Measurements from ENCODE around the gene IER3. TPM values are rescaled to one million over a fixed set of nuclear protein-coding genes. Genes with fewer than 3 reads are reported as not detected.

The IER3 gene
- total and polyA plus RNA-seq, 2 of the 13 experiments (the other 11 are each of a cell fraction or from before 2014, with no cell fraction given) = 51.1 to 131 TPM

DNA sequence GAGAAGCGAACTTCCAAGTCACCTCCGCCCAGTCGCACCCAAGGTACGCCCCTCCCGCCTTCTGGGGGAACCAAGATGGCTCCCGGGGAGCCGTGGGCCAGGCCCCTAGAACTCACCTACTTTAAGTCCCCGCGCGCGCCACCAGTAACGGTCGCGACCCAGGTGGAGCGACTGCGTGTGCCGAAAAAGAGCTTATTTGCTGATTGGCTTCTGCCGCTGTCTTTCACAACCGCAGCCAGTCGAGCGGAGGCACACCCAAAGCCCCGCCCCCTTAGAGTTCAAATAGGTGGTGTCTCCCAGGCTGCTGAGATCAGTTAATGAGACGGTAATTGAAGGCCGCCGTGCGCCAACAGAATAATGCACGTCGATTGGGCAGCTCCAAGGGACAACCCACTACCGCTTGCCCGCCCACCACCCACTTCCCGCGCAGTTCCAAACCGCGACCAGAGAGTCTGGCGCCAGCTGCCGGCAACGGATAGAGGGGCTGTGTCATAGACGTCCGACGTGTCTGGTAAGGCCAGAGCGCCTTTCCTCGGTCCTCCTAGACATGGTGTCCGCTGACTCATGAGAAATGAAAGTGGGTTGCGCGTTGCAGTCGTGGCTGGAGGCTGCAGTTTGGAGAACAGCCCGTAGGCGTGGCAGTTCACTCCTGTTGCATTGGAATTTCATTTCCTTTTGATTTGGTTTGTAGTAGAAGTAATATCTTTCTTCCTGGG, 27.1 kb downstream of the IER3 start, which contains the start of gene MDC1 (continued):
- TF ChIP-seq, protein P1, sequence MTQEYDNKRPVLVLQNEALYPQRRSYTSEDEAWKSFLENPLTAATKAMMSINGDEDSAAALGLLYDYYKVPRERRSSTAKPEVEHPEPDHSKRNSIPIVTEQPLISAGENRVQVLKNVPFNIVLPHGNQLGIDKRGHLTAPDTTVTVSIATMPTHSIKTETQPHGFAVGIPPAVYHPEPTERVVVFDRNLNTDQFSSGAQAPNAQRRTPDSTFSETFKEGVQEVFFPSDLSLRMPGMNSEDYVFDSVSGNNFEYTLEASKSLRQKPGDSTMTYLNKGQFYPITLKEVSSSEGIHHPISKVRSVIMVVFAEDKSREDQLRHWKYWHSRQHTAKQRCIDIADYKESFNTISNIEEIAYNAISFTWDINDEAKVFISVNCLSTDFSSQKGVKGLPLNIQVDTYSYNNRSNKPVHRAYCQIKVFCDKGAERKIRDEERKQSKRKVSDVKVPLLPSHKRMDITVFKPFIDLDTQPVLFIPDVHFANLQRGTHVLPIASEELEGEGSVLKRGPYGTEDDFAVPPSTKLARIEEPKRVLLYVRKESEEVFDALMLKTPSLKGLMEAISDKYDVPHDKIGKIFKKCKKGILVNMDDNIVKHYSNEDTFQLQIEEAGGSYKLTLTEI (CRISPR knock-in tag; conservative IDR thresholded peaks at IDR 0.05) = no peak
- peak; percentile 99 for TF ChIP-seq ZMYM4 (CRISPR knock-in tag; IDR thresholded peaks at IDR 0.05)
- peak; percentile 99 for TF ChIP-seq NFE2L1 (CRISPR knock-in tag; IDR thresholded peaks at IDR 0.05; ENCODE audit: borderline replicate concordance)
- TF ChIP-seq ZSCAN30 (CRISPR knock-in tag; IDR thresholded peaks at IDR 0.05) = no peak
- TF ChIP-seq ZSCAN31 (CRISPR knock-in tag; IDR thresholded peaks at IDR 0.05; ENCODE audit: low read depth) = peak; percentile 88
- TF ChIP-seq ZFP82 (CRISPR knock-in tag; IDR thresholded peaks at IDR 0.05; ENCODE audit: borderline replicate concordance) = 0 out of 2 replicates have a peak, but pooled peaks have one; percentile 65
- no peak for TF ChIP-seq ZNF530 (CRISPR knock-in tag; IDR thresholded peaks at IDR 0.05; ENCODE audit: low read depth)
- TF ChIP-seq ZNF441 (CRISPR knock-in tag; IDR thresholded peaks at IDR 0.05; ENCODE audit: borderline replicate concordance) = 0 out of 2 replicates have a peak, but pooled peaks have one; percentile 13
- TF ChIP-seq, protein P2, sequence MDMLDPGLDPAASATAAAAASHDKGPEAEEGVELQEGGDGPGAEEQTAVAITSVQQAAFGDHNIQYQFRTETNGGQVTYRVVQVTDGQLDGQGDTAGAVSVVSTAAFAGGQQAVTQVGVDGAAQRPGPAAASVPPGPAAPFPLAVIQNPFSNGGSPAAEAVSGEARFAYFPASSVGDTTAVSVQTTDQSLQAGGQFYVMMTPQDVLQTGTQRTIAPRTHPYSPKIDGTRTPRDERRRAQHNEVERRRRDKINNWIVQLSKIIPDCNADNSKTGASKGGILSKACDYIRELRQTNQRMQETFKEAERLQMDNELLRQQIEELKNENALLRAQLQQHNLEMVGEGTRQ (IDR thresholded peaks at IDR 0.05; ENCODE audit: low read depth, low read length) = no peak
- TF ChIP-seq, protein P2 (CRISPR knock-in tag; IDR thresholded peaks at IDR 0.05; ENCODE audit: borderline replicate concordance) = no peak
- peak; percentile 99; the same call in 1 of the 2 replicates for TF ChIP-seq REPIN1 (CRISPR knock-in tag; IDR thresholded peaks at IDR 0.05; ENCODE audit: borderline replicate concordance, low read depth)
- TF ChIP-seq ARHGAP35 (CRISPR knock-in tag; IDR thresholded peaks at IDR 0.05; ENCODE audit: borderline replicate concordance) = no peak
- TF ChIP-seq, protein P3, sequence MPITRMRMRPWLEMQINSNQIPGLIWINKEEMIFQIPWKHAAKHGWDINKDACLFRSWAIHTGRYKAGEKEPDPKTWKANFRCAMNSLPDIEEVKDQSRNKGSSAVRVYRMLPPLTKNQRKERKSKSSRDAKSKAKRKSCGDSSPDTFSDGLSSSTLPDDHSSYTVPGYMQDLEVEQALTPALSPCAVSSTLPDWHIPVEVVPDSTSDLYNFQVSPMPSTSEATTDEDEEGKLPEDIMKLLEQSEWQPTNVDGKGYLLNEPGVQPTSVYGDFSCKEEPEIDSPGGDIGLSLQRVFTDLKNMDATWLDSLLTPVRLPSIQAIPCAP (CRISPR knock-in tag; IDR thresholded peaks at IDR 0.05; ENCODE audit: low read depth) = peak; percentile 14; the same call in 1 of the 2 replicates
- TF ChIP-seq RBM22 (optimal IDR thresholded peaks at IDR 0.05; ENCODE audit: low read length) = peak; percentile 65
- TF ChIP-seq, protein P4, sequence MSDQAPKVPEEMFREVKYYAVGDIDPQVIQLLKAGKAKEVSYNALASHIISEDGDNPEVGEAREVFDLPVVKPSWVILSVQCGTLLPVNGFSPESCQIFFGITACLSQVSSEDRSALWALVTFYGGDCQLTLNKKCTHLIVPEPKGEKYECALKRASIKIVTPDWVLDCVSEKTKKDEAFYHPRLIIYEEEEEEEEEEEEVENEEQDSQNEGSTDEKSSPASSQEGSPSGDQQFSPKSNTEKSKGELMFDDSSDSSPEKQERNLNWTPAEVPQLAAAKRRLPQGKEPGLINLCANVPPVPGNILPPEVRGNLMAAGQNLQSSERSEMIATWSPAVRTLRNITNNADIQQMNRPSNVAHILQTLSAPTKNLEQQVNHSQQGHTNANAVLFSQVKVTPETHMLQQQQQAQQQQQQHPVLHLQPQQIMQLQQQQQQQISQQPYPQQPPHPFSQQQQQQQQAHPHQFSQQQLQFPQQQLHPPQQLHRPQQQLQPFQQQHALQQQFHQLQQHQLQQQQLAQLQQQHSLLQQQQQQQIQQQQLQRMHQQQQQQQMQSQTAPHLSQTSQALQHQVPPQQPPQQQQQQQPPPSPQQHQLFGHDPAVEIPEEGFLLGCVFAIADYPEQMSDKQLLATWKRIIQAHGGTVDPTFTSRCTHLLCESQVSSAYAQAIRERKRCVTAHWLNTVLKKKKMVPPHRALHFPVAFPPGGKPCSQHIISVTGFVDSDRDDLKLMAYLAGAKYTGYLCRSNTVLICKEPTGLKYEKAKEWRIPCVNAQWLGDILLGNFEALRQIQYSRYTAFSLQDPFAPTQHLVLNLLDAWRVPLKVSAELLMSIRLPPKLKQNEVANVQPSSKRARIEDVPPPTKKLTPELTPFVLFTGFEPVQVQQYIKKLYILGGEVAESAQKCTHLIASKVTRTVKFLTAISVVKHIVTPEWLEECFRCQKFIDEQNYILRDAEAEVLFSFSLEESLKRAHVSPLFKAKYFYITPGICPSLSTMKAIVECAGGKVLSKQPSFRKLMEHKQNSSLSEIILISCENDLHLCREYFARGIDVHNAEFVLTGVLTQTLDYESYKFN (CRISPR knock-in tag; conservative IDR thresholded peaks at IDR 0.05) = peak; percentile 78
- TF ChIP-seq RFXANK (CRISPR knock-in tag; IDR thresholded peaks at IDR 0.05) = peak; percentile 93; the same call in 1 of the 2 replicates
- TF ChIP-seq, protein P5, sequence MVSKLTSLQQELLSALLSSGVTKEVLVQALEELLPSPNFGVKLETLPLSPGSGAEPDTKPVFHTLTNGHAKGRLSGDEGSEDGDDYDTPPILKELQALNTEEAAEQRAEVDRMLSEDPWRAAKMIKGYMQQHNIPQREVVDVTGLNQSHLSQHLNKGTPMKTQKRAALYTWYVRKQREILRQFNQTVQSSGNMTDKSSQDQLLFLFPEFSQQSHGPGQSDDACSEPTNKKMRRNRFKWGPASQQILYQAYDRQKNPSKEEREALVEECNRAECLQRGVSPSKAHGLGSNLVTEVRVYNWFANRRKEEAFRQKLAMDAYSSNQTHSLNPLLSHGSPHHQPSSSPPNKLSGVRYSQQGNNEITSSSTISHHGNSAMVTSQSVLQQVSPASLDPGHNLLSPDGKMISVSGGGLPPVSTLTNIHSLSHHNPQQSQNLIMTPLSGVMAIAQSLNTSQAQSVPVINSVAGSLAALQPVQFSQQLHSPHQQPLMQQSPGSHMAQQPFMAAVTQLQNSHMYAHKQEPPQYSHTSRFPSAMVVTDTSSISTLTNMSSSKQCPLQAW (CRISPR knock-in tag; IDR thresholded peaks at IDR 0.05) = peak; percentile 90
- TF ChIP-seq SNAPC2 (CRISPR knock-in tag; IDR thresholded peaks at IDR 0.05) = peak; percentile 97
- TF ChIP-seq PHF8 (CRISPR knock-in tag; IDR thresholded peaks at IDR 0.05) = peak; percentile 85
